HG03280 (cell line): ENCODE measurements around the gene KIF22.
"Not testable (repeated sequence)": the region's sequence is repeated elsewhere in the genome, so short reads cannot be mapped to it uniquely, and the experiment has no call there.

ENCODE experiments used
- ATAC-seq: cut with Tn5 transposase; IDR thresholded peaks from one replicate; pipeline ENCODE4 v1.9.1; 2021; ENCODE audit warnings: mild to moderate bottlenecking, moderate library complexity; ENCODE audit not compliant: unreplicated experiment

KIF22 gene

GRCh38 chr16:29793153-29793552 is 2.6 kb downstream of the KIF22 start:
- not testable (repeated sequence) for ATAC-seq

- no peak for ATAC-seq
Measured at GRCh38 chr16:29794231-29794710, 3.7 kb downstream of the KIF22 start.

- no peak for ATAC-seq
Measured at GRCh38 chr16:29802416-29802935, 11.9 kb downstream of the KIF22 start.

- ATAC-seq: no peak
Measured at GRCh38 chr16:29804020-29804419, 13.5 kb downstream of the KIF22 start.

DNA sequence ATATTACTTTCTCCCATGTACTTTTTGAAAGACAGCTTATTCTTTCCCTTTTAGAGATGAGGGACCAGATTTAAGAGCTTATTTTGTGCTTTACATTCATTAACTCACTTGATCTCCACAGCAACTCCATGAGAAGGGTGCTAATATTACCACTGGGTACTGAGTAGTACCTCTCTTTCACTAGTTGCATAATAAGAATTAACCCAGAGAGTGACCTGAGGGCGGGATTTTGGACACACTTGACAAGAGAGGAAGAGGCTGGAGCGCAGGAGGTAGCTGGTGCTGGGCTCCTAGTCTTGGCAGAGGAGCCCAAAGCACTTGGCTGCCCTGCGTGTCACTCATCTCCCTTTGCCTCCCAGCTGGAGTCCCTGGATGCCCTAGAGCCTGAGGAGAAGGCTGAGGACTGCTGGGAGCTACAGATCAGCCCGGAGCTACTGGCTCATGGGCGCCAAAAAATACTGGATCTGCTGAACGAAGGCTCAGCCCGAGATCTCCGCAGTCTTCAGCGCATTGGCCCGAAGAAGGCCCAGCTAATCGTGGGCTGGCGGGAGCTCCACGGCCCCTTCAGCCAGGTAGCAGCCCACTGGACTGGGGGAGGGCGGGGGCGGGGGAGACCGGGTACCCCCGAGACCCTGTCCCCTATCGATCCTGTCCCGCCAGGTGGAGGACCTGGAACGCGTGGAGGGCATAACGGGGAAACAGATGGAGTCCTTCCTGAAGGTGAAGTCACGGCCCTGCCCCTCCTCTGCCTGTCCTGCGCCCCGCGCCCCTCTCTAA is 14.1 kb downstream of the KIF22 start:
- ATAC-seq: no peak

GRCh38 chr16:29805232-29806098 is 14.9 kb downstream of the KIF22 start:
- peak; percentile 59 for ATAC-seq

DNA sequence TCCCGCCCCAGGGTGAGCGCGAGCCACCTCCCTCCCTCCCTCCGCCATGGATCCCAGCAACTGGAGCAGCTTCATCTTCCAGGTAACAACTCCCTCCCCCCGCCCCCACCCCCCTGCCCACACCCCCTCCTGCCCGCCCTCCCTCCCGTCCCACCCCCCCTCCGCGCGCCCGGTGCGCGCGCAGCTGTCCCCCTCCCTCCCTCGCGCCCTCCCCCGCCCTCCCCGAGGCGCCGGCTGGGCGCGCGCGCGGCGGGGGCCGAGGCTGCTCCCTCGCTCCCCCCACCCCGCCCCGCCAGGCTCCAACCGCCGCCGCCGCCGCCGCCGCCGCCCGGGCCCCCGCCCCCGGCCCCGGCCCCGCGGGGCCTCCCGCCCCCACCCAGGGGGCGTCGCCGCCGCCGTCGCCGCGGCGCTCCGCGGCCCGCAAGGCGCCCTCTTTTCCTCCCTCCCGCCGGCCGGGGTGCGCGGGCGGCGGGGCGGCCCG is 15.6 kb downstream of the KIF22 start, which contains the start of gene MAZ:
Gene MAZ (plus strand): TSS at position 431 of the 481 bp plus-strand sequence. CDS start 173 bp downstream, outside the sequence.
- ATAC-seq: peak; percentile 24

- peak; percentile 1 for ATAC-seq
Measured at GRCh38 chr16:29806641-29807425, 16.3 kb downstream of the KIF22 start.

DNA sequence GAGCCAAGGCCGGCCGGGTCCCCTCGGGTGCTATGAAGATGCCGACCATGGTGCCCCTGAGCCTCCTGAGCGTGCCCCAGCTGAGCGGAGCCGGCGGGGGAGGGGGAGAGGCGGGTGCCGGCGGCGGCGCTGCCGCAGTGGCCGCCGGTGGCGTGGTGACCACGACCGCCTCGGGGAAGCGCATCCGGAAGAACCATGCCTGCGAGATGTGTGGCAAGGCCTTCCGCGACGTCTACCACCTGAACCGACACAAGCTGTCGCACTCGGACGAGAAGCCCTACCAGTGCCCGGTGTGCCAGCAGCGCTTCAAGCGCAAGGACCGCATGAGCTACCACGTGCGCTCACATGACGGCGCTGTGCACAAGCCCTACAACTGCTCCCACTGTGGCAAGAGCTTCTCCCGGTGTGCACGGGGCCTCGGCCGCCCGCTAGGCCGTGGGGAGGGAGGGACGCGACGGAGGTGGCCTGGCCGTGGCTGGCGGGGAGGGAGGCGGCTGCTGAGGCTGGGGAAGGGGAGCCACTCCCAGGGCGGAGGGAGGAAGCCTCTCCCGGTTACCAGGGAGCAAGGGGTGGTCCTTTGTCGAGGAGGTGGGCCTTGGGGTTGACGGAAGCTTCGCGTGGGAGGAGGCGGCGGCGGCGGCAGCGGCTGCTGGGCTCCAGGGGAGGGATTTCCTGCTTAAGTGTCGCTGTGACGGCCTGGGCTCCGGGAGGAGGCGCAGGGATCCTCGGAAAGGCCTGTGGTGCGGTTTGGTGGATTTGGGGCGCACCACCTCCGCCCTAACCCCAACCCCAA is 17.1 kb downstream of the KIF22 start:
- ATAC-seq: no peak

DNA sequence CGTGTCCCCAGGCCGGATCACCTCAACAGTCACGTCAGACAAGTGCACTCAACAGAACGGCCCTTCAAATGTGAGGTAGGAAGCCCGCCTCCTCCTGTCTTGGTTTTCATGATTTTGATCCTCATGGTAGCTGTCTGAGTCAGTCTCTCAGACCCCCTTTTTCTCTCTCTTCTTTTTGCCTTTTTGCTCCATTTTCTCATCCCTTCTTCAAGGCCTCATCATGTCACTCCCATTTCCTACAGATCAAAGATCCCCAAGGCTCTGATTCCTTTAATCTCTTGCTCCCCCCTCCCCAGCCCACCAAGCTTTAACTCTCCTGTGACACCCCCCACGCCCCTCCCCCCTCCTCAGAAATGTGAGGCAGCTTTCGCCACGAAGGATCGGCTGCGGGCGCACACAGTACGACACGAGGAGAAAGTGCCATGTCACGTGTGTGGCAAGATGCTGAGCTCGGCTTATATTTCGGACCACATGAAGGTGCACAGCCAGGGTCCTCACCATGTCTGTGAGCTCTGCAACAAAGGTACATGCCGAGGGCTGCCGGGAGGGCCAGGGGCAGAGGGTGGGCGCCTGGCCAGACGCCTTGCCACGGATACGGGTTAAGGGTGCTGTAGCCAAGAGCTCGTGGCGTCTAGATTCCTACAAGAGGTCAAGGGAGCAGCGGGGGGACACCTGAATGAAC is 17.8 kb downstream of the KIF22 start:
- no peak for ATAC-seq

DNA sequence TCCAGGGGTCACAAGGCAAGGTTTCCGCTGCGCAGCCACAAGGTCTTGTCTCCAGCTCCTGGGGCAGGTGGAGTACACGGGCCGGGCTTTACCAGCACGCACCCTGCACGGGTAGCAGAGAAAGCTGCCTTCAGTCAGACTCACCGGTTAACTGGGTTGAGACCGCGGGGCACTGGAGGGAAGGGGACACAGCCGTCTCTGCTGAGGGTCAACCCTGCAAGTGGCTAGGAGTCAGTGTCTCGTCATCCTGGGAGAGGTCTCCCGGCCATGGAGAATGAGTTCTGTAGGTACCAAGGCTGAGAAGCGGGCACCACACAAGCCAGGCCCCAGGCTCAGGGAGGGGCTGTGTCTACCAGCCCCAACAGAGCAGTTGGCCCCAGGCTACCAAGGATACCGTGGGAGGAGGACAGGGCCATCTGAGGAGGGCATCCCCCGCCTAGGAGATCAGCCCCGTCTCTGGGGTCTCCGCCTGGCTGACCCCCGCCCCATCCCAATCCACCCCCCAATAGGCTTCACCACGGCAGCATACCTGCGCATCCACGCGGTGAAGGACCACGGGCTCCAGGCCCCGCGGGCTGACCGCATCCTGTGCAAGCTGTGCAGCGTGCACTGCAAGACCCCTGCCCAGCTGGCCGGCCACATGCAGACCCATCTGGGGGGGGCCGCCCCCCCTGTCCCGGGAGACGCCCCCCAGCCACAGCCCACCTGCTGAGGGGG is 18.6 kb downstream of the KIF22 start:
- no peak for ATAC-seq

DNA sequence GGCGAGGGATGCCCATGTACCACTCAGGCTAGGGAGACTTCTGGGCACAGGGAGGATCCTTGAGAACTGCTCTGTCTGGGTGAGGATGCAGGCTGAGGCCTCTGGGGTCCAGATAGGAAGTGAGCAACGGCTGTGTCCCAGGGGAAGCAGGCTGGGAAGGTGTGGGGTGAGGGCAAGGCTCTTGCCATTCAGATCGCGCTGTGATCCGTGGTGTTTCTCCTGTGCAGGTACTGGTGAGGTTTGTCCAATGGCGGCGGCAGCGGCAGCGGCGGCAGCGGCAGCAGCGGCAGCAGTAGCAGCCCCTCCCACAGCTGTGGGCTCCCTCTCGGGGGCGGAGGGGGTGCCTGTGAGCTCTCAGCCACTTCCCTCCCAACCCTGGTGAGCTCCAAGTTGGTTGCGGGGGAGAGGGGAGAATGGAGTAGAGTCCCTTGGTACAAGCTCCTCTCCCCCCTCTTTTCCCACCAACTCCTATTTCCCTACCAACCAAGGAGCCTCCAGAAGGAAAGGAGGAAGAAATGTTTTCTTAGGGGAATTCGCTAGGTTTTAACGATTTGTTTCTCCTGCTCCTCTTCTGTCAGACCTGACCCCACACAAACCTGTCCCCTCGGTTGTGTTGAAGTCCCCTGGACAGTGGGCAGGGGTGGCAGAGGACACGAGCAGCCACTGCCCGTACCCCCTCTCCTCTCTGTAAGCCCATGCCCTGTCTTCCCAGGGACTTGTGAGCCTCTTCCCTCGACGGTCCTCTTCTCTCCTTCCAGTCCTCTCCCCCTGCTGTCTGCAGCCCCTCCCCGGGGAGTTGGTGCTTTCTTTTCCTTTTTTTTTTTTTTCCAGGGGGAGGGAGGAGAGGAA is 19.5 kb downstream of the KIF22 start:
- ATAC-seq: no peak

- ATAC-seq: no peak
Measured at GRCh38 chr16:29810699-29811169, 20.2 kb downstream of the KIF22 start.

GRCh38 chr16:29811170-29811895 is 20.8 kb downstream of the KIF22 start:
- ATAC-seq: peak; percentile 32

GRCh38 chr16:29811896-29812665 is 21.5 kb downstream of the KIF22 start, which contains the start of gene PRRT2:
TSS of gene PRRT2 (plus strand) at chr16:29812193. CDS start at chr16:29813055, 862 bp downstream.
- no peak for ATAC-seq
